Measurements from ENCODE around the gene TRAF1.

DNA sequence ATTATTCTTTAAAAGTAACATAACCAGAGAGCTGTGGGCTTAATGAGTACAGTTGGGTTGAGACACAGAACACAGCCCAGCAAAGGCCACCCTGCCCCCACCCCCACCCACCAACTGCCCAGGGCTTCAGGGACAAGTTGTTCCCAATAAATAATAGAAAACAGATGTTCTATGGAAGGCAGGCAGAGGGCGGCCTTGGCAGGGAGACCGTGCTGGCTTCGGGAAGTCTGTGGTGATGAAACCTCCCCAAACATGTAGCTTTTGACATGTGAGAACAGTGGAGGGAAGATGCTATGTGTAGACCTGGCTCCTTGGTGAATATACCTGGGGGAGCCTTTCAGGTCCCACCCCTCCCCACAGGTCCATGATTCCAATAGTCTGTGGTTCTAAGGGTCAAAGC is 10.0 kb downstream of the TRAF1 start:
- TF ChIP-seq, protein P1, sequence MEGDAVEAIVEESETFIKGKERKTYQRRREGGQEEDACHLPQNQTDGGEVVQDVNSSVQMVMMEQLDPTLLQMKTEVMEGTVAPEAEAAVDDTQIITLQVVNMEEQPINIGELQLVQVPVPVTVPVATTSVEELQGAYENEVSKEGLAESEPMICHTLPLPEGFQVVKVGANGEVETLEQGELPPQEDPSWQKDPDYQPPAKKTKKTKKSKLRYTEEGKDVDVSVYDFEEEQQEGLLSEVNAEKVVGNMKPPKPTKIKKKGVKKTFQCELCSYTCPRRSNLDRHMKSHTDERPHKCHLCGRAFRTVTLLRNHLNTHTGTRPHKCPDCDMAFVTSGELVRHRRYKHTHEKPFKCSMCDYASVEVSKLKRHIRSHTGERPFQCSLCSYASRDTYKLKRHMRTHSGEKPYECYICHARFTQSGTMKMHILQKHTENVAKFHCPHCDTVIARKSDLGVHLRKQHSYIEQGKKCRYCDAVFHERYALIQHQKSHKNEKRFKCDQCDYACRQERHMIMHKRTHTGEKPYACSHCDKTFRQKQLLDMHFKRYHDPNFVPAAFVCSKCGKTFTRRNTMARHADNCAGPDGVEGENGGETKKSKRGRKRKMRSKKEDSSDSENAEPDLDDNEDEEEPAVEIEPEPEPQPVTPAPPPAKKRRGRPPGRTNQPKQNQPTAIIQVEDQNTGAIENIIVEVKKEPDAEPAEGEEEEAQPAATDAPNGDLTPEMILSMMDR (conservative IDR thresholded peaks at IDR 0.05; ENCODE audit: low read length), result no peak
- TF ChIP-seq EZH2phosphoT487 (IDR thresholded peaks at IDR 0.05; ENCODE audit: borderline replicate concordance), result no peak
